GM20000 (cell line): ENCODE measurements around the gene ADGRL4.

Experiments used
- DNase-seq: peaks from one replicate; pipeline ENCODE4 v3.0.0; 2012; ENCODE audit warnings: low spot score
- CTCF ChIP-seq: IDR thresholded peaks from 2 replicates; pipeline ENCODE4 v1.5.1; 2012; ENCODE audit warnings: mild to moderate bottlenecking, control low read depth; ENCODE audit errors: extremely low read depth, missing control alignments

Gene ADGRL4

DNA sequence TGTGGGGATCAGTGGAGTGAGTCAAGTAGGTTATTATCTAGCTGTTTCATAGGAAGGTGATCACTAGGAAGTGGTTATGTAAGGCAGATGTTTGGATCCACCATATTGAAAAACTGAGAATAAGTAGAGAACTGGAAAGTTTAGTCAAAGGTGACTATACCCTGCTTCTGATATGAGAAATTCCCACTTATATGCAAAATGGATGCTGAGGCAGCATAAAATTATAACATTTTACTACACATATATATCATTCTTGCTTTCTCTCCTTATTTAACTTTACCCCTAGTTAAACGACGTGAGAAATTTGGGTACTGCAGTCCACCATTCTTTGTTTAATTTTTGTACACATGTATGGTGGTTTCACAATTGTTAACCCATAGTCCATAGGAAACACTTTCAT is 142.4 kb downstream of the ADGRL4 start:
- TF ChIP-seq CTCF: no peak
- DNase-seq: no peak

GRCh38 chr1:78856096-78856495 is 150.4 kb downstream of the ADGRL4 start:
- DNase-seq: no peak
- TF ChIP-seq CTCF: no peak

GRCh38 chr1:78855258-78855657 is 151.3 kb downstream of the ADGRL4 start:
- no peak for TF ChIP-seq CTCF
- DNase-seq: peak; percentile 25

DNA sequence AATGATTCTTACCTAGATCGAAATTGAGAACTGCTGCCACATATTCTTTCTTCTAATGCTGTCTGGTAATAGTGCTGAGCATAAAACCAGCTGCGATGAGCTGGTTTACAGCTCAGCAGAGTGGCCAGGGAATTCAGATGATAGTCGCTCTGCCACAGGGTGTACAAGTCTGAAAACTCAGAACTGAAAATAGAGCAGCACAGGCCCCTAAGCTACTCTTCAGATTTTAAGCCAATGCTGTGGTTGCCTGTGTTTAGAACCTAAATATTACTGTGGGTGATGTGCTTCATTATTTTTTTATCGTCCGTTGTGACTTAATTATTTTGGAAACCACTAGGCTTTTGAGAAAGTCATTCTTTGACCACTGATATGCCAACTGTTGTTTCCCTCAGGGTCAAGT is 152.0 kb downstream of the ADGRL4 start:
- no peak for TF ChIP-seq CTCF
- no peak for DNase-seq

DNA sequence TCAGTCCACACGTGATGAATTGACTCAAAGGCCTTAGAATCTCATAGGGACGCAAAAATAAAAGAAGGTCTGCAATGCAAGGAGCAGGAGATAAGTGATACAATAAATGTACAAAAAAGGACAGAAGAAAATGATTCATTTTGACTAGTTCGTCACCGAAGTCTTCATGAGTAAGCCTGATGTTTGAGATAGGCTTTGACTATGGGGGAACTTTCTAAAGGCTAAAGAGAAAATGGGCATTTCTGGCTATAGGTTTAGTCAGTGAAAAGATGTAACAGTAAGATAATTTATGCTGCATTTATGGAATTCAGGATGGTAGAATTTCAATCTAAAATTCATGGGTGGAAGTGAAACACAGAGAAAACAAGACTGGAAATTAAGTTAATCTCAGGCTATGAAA is 163.0 kb downstream of the ADGRL4 start:
- DNase-seq: no peak
- TF ChIP-seq CTCF: no peak

GRCh38 chr1:78843111-78843510 is 163.4 kb downstream of the ADGRL4 start:
- DNase-seq: no peak

DNA sequence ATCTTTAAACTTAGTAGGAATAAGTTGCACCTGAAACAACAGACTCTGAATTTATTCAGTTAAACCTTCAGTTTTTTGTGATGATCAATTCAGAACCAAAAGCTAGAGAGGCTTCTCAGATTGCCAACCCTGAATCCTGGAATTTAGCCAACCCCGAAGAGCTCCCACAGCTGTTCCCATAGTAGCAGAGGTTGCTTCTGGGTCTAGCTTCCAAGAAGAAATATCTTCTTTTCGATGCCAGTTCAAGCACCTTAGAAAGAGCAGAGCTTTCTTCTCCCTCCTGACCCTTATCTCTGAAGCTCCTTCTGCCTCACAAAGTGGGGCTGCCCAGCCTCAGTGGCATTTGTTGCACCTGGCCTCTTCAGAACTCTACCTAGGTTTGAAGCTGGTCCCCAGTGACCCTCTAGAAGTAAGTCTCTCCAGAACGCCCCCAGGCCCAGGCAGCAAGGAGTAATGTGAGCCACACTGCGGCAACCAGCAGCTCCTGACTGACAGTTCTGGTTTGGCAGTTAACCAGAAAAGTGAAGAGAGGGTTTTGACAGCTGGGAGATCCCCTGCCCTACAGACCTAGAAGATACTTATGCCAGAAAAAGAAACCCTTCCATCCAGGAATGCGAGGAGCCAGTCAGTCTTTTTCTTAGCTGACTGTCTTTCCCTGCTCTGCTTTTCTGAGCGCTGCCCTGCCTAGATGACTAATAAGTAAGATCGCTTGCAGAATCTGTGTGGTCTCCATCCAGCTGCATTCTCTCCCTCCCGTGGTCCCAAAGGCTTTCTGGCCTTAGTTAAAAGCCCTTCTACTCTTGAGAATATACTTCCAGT is 165.9 kb downstream of the ADGRL4 start:
- DNase-seq: peak; percentile 3

More at GRCh38 chr1:78843111-78843510, 163.4 kb downstream of the ADGRL4 start:
- TF ChIP-seq CTCF: no peak

More for the DNA sequence above, 165.9 kb downstream of the ADGRL4 start:
- TF ChIP-seq CTCF: no peak
